ENCODE results near the gene CLEC18B. TPM values are rescaled to one million over a fixed set of nuclear protein-coding genes. Genes with fewer than 3 reads are reported as not detected.

The CLEC18B gene
- total RNA-seq, 2 donors from 2014 or later: 8.2 TPM; not detected in 1

GRCh38 chr16:74465281-74465680 lies 44.0 kb upstream of the CLEC18B start:
- Histone ChIP-seq H3K36me3 (peaks cover 4 to 23% of the 10 kb centered on the region in 2 donors), H3K27ac (no peak overlapping the region), H3K9me3 (no peaks in the 10 kb centered on the region), H3K27me3 (replicated peaks; ENCODE audit: insufficient read depth) (no peaks in the 10 kb centered on the region), H3K4me1 (replicated peaks) (no peaks in the 10 kb centered on the region), H3K4me3 (no peak overlapping the region)
- WGBS: 84% methylated on average over 7 of the region's 7 CpGs
- intact Hi-C loops (cut with DNase I): no loop called here
- DNase-seq (ENCODE audit: low spot score): no peak
- TF ChIP-seq, protein P1, sequence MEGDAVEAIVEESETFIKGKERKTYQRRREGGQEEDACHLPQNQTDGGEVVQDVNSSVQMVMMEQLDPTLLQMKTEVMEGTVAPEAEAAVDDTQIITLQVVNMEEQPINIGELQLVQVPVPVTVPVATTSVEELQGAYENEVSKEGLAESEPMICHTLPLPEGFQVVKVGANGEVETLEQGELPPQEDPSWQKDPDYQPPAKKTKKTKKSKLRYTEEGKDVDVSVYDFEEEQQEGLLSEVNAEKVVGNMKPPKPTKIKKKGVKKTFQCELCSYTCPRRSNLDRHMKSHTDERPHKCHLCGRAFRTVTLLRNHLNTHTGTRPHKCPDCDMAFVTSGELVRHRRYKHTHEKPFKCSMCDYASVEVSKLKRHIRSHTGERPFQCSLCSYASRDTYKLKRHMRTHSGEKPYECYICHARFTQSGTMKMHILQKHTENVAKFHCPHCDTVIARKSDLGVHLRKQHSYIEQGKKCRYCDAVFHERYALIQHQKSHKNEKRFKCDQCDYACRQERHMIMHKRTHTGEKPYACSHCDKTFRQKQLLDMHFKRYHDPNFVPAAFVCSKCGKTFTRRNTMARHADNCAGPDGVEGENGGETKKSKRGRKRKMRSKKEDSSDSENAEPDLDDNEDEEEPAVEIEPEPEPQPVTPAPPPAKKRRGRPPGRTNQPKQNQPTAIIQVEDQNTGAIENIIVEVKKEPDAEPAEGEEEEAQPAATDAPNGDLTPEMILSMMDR (IDR thresholded peaks at IDR 0.05): no peak
- TF ChIP-seq POLR2AphosphoS5 (IDR thresholded peaks at IDR 0.05) (no peak), POLR2A (IDR thresholded peaks at IDR 0.05) (no peak)

DNA sequence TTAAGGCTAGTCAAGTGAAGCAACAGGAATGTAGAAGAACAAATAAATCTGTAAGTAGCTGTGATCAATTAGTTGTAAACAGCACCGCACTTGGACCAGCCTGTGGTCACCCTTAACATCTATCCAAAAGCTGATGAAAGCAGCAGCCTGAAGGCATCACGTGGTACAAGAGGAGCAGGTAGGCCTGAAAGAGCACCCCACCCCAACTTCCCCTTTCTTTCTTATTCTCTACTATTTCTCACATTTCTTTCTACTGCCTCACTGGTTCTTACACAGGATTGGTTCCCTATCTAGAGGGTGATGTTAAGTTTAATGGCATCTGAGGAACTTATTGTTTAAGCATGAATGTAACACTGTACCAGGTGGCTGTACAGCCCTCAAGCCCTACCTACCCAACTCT lies 42.6 kb upstream of the CLEC18B start:
- H3K9me3 ChIP-seq: no peaks in the 10 kb centered on the region
- H3K27me3 ChIP-seq (replicated peaks; ENCODE audit: insufficient read depth): no peaks in the 10 kb centered on the region
- WGBS: 97% methylated on average over 2 of the region's 2 CpGs
- H3K27ac ChIP-seq: no peak overlapping the region
- DNase-seq (ENCODE audit: low spot score): no peak
- H3K4me1 ChIP-seq (replicated peaks): no peaks in the 10 kb centered on the region
- TF ChIP-seq POLR2AphosphoS5 (IDR thresholded peaks at IDR 0.05): no peak
- TF ChIP-seq POLR2A (IDR thresholded peaks at IDR 0.05): no peak
- TF ChIP-seq, protein P1 (IDR thresholded peaks at IDR 0.05): no peak
- H3K4me3 ChIP-seq: no peak overlapping the region
- H3K36me3 ChIP-seq: peaks cover 0 to 19% of the 10 kb centered on the region in 2 donors
- intact Hi-C loops (cut with DNase I): no loop called here

- H3K4me1 ChIP-seq (replicated peaks): no peaks in the 10 kb centered on the region
- no peak overlapping the region for H3K27ac ChIP-seq
- no peaks in the 10 kb centered on the region for H3K27me3 ChIP-seq (replicated peaks; ENCODE audit: insufficient read depth)
- TF ChIP-seq, protein P1 (IDR thresholded peaks at IDR 0.05): no peak
- TF ChIP-seq POLR2AphosphoS5 (IDR thresholded peaks at IDR 0.05) (no peak), POLR2A (IDR thresholded peaks at IDR 0.05) (no peak)
- no peak for DNase-seq (ENCODE audit: low spot score)
- 56% methylated on average over 4 of the region's 4 CpGs for WGBS
- peaks cover 0 to 16% of the 10 kb centered on the region in 2 donors for H3K36me3 ChIP-seq
- intact Hi-C loops (cut with DNase I): no loop called here
- H3K9me3 ChIP-seq: no peaks in the 10 kb centered on the region
- H3K4me3 ChIP-seq: no peak overlapping the region
Measured at GRCh38 chr16:74462361-74462760, 41.1 kb upstream of the CLEC18B start.

GRCh38 chr16:74461826-74462225 lies 40.5 kb upstream of the CLEC18B start:
- intact Hi-C loops (cut with DNase I): no loop called here
- TF ChIP-seq POLR2A (IDR thresholded peaks at IDR 0.05): no peak
- TF ChIP-seq POLR2AphosphoS5 (IDR thresholded peaks at IDR 0.05): no peak
- TF ChIP-seq, protein P1 (IDR thresholded peaks at IDR 0.05): no peak
- no peak overlapping the region for H3K4me3 ChIP-seq
- WGBS: 66% methylated on average over 9 of the region's 9 CpGs
- H3K27me3 ChIP-seq (replicated peaks; ENCODE audit: insufficient read depth): no peaks in the 10 kb centered on the region
- no peaks in the 10 kb centered on the region for H3K4me1 ChIP-seq (replicated peaks)
- peaks cover 0 to 16% of the 10 kb centered on the region in 2 donors for H3K36me3 ChIP-seq
- no peak for DNase-seq (ENCODE audit: low spot score)
- H3K27ac ChIP-seq: no peak overlapping the region
- H3K9me3 ChIP-seq: no peaks in the 10 kb centered on the region

DNA sequence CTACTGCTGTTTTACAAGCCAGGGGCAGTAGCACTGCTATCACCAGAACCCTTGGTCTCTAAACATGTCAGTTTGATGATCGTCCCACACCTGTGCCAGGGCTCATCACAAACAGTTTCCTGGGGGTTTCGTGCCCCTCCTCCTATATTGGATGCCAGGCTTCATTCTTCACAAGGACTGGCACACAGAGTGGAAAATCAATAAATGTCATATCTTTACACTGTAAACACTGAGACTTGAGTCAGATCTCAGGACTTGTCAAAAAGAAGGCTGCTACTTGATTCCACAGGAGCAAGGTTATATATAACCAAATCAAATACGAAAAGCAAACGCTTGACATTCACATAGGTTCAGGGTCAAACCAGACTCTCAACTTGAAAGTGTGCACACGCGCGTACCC lies 39.3 kb upstream of the CLEC18B start:
- no peaks in the 10 kb centered on the region for H3K9me3 ChIP-seq
- intact Hi-C loops (cut with DNase I): no loop called here

More for the DNA sequence above, 39.3 kb upstream of the CLEC18B start:
- no peaks in the 10 kb centered on the region for H3K27me3 ChIP-seq (replicated peaks; ENCODE audit: insufficient read depth)
- no peaks in the 10 kb centered on the region for H3K4me1 ChIP-seq (replicated peaks)
- DNase-seq (ENCODE audit: low spot score): no peak
- TF ChIP-seq POLR2A (IDR thresholded peaks at IDR 0.05) (no peak), POLR2AphosphoS5 (IDR thresholded peaks at IDR 0.05) (no peak)
- TF ChIP-seq, protein P1 (IDR thresholded peaks at IDR 0.05): no peak
- H3K27ac ChIP-seq: no peak overlapping the region
- 75% methylated on average over 7 of the region's 7 CpGs for WGBS
- H3K4me3 ChIP-seq: no peak overlapping the region
- peaks cover 4 to 11% of the 10 kb centered on the region in 2 donors for H3K36me3 ChIP-seq

Measured in prostate gland (tissue), 2 donors.